ENCODE results near the gene HERC3. TPM values are rescaled to one million over a fixed set of nuclear protein-coding genes. Genes with fewer than 3 reads are reported as not detected.

HERC3 gene
- polyA plus RNA-seq, 3 donors: 30.5 to 36.9 (median 36.7) TPM

GRCh38 chr4:88731381-88731780 is 139.1 kb downstream of the HERC3 start:
- Histone ChIP-seq H3K36me3 (replicated peaks in 1 of 2; ENCODE audit: control insufficient read depth in 1 of 2, insufficient read depth in 2 of 2, low read length in 2 of 2) (peaks cover 81 to 98% of the 10 kb centered on the region in 2 donors), H2AFZ (ENCODE audit: insufficient read depth, low read depth, low read length, poor library complexity, severe bottlenecking) (no peak overlapping the region), H3K9me3 (replicated peaks in 1 of 2; ENCODE audit: control insufficient read depth in 1 of 2, insufficient read depth in 1 of 2, low read length in 2 of 2) (no peaks in the 10 kb centered on the region), H3K4me1 (ENCODE audit: control insufficient read depth in 1 of 2, insufficient read depth in 2 of 2, low read length in 2 of 2) (no peaks in the 10 kb centered on the region), H3K9ac (ENCODE audit: insufficient read depth, low read length, poor library complexity, severe bottlenecking) (no peak overlapping the region), H3K27me3 (ENCODE audit: control insufficient read depth in 2 of 2, insufficient read depth in 2 of 2, low read length in 2 of 2) (no peaks in the 10 kb centered on the region), H3K79me2 (ENCODE audit: insufficient read depth, low read length) (no peaks in the 10 kb centered on the region), H3K4me2 (replicated peaks; ENCODE audit: extremely low read depth, low read length, poor library complexity, severe bottlenecking) (no peak overlapping the region), H3K4me3 (replicated peaks in 1 of 3; ENCODE audit: low read depth in 2 of 3, low read length in 3 of 3) (no peak overlapping the region), H4K20me1 (ENCODE audit: insufficient read depth, low read length) (peaks cover 19% of the 10 kb centered on the region), H3K27ac (ENCODE audit: low read depth in 1 of 2, low read length in 2 of 2) (no peak overlapping the region)
- 83% methylated on average over 2 of the region's 4 CpGs for WGBS (ENCODE audit: insufficient coverage)
- no peak for DNase-seq
- no peaks in the 10 kb centered on the region for H3K27me3 Mint-ChIP-seq (ENCODE audit: low read depth in 3 of 3)
- peaks cover 79 to 80% of the 10 kb centered on the region in 2 donors for H3K36me3 Mint-ChIP-seq
- no peak overlapping the region for H3K27ac Mint-ChIP-seq
- H3K9me3 Mint-ChIP-seq: peaks cover 0 to 2% (median 0%) of the 10 kb centered on the region in 7 donors
- no peaks in the 10 kb centered on the region for H3K4me1 Mint-ChIP-seq
- no peak overlapping the region for H3K4me3 Mint-ChIP-seq
- no peak for TF ChIP-seq CTCF (IDR thresholded peaks at IDR 0.05)
- intact Hi-C loops (cut with micrococcal nuclease): no loop called here

GRCh38 chr4:88732714-88733368 is 140.6 kb downstream of the HERC3 start:
- H3K27me3 Mint-ChIP-seq (ENCODE audit: low read depth in 3 of 3): no peaks in the 10 kb centered on the region
- H3K4me2 ChIP-seq (replicated peaks; ENCODE audit: extremely low read depth, low read length, poor library complexity, severe bottlenecking): no peak overlapping the region
- no peak for TF ChIP-seq CTCF (IDR thresholded peaks at IDR 0.05)
- no peaks in the 10 kb centered on the region for H3K4me1 ChIP-seq (ENCODE audit: control insufficient read depth in 1 of 2, insufficient read depth in 2 of 2, low read length in 2 of 2)
- no peaks in the 10 kb centered on the region for H3K9me3 ChIP-seq (replicated peaks in 1 of 2; ENCODE audit: control insufficient read depth in 1 of 2, insufficient read depth in 1 of 2, low read length in 2 of 2)
- H4K20me1 ChIP-seq (ENCODE audit: insufficient read depth, low read length): peaks cover 23% of the 10 kb centered on the region
- DNase-seq: no peak
- peaks cover 0 to 2% (median 0%) of the 10 kb centered on the region in 7 donors for H3K9me3 Mint-ChIP-seq
- H3K9ac ChIP-seq (ENCODE audit: insufficient read depth, low read length, poor library complexity, severe bottlenecking): no peak overlapping the region
- no peak overlapping the region for H3K27ac ChIP-seq (ENCODE audit: low read depth in 1 of 2, low read length in 2 of 2)
- H3K36me3 ChIP-seq (replicated peaks in 1 of 2; ENCODE audit: control insufficient read depth in 1 of 2, insufficient read depth in 2 of 2, low read length in 2 of 2): peaks cover 76 to 95% of the 10 kb centered on the region in 2 donors
- H3K27ac Mint-ChIP-seq: no peak overlapping the region
- H3K4me1 Mint-ChIP-seq: peaks cover 6% of the 10 kb centered on the region
- H3K4me3 Mint-ChIP-seq: no peak overlapping the region
- H3K4me3 ChIP-seq (replicated peaks in 1 of 3; ENCODE audit: low read depth in 2 of 3, low read length in 3 of 3): no peak overlapping the region
- intact Hi-C loops (cut with micrococcal nuclease): no loop called here
- 100% methylated on average over 1 of the region's 5 CpGs for WGBS (ENCODE audit: insufficient coverage)
- peaks cover 77 to 79% of the 10 kb centered on the region in 2 donors for H3K36me3 Mint-ChIP-seq
- H3K27me3 ChIP-seq (ENCODE audit: control insufficient read depth in 2 of 2, insufficient read depth in 2 of 2, low read length in 2 of 2): no peaks in the 10 kb centered on the region
- H2AFZ ChIP-seq (ENCODE audit: insufficient read depth, low read depth, low read length, poor library complexity, severe bottlenecking): no peak overlapping the region
- no peaks in the 10 kb centered on the region for H3K79me2 ChIP-seq (ENCODE audit: insufficient read depth, low read length)
